OCI-LY3 (cell line): ENCODE measurements around the gene SERPINE1.

ENCODE experiments used
- H2AFZ ChIP-seq: fragments of 200-600, 300-600 bp; shearing (Covaris generic); 2 replicates; pipeline ENCODE4 v1.6.0; 2014; ENCODE audit warnings: antibody characterized with exemption, low read depth, low read length
- H3K27ac ChIP-seq: fragments of 200-600, 300-600 bp; sonication (generic); 2 replicates; pipeline ENCODE4 v1.5.1; 2014; ENCODE audit warnings: mild to moderate bottlenecking, low read length, moderate library complexity, mixed read lengths
- H3K27me3 ChIP-seq: fragments of 200-600, 300-600 bp; sonication (generic); 2 replicates; pipeline ENCODE4 v1.6.1; 2014; ENCODE audit warnings: low read depth, low read length, mixed read lengths
- H3K36me3 ChIP-seq: fragments of 200-600, 300-600 bp; sonication (generic); replicated peaks from 2 replicates; pipeline ENCODE3; 2014; ENCODE audit warnings: low read depth, low read length, mixed read lengths
- H3K4me1 ChIP-seq: fragments of 300-600, 200-600 bp; sonication (generic); 2 replicates; pipeline ENCODE4 v1.6.1; 2014; ENCODE audit warnings: low read length, mixed read lengths
- H3K4me2 ChIP-seq: fragments of 200-600, 300-600 bp; sonication (generic); 2 replicates; pipeline ENCODE4 v1.6.1; 2014; ENCODE audit warnings: low read length, mixed read lengths
- H3K4me3 ChIP-seq: fragments of 300-600, 200-600 bp; sonication (generic); 2 replicates; pipeline ENCODE4 v1.5.1; 2014; ENCODE audit warnings: antibody characterized with exemption, mild to moderate bottlenecking, low read length, moderate library complexity
- H3K79me2 ChIP-seq: fragments of 300-600, 200-600 bp; shearing (Covaris generic); 2 replicates; pipeline ENCODE4 v1.6.1; 2014; ENCODE audit warnings: mild to moderate bottlenecking, low read length, mixed read lengths
- H3K9ac ChIP-seq: fragments of 300-600, 200-600 bp; shearing (Covaris generic); 2 replicates; pipeline ENCODE4 v1.6.0; 2014; ENCODE audit warnings: mild to moderate bottlenecking, low read length, moderate library complexity
- H3K9me3 ChIP-seq: fragments of 200-600, 300-600 bp; shearing (Covaris generic); 2 replicates; pipeline ENCODE4 v1.6.1; 2014; ENCODE audit warnings: low read length, mixed read lengths; ENCODE audit not compliant: insufficient read depth
- H4K20me1 ChIP-seq: fragments of 200-600, 300-600 bp; sonication (generic); 2 replicates; pipeline ENCODE4 v1.6.1; 2016; ENCODE audit warnings: low read length, mixed read lengths; ENCODE audit not compliant: insufficient read depth
- CTCF ChIP-seq: fragments of 200-600, 300-600 bp; sonication (generic); IDR thresholded peaks from 2 replicates; pipeline ENCODE4 v1.5.1; 2014; ENCODE audit warnings: antibody characterized with exemption, low read length, low read depth
- EZH2phosphoT487 ChIP-seq: fragments of 200-600 bp; shearing (Covaris generic); IDR thresholded peaks from 2 replicates; pipeline ENCODE4 v1.6.1; 2018; ENCODE audit warnings: antibody characterized with exemption, mixed run types, low read depth

SERPINE1 gene

GRCh38 chr7:101094791-101095375 lies 32.0 kb upstream of the SERPINE1 start:
- no peak overlapping the region for H2AFZ ChIP-seq
- no peaks in the 10 kb centered on the region for H3K4me1 ChIP-seq
- H3K9me3 ChIP-seq, result no peaks in the 10 kb centered on the region
- H3K9ac ChIP-seq, result no peak overlapping the region
- H3K27ac ChIP-seq, result no peak overlapping the region
- H3K79me2 ChIP-seq, result no peaks in the 10 kb centered on the region
- TF ChIP-seq CTCF, result peak; percentile 44
- no peak for TF ChIP-seq EZH2phosphoT487
- no peak overlapping the region for H3K4me2 ChIP-seq
- no peaks in the 10 kb centered on the region for H3K27me3 ChIP-seq
- H3K4me3 ChIP-seq, result no peak overlapping the region
- H4K20me1 ChIP-seq, result 0 out of 2 replicates have a peak, but pooled peaks cover 4% of the 10 kb centered on the region
- peaks cover 7% of the 10 kb centered on the region for H3K36me3 ChIP-seq

GRCh38 chr7:101096331-101096956 lies 30.5 kb upstream of the SERPINE1 start:
- Histone ChIP-seq H3K36me3 (no peaks in the 10 kb centered on the region), H3K27ac (no peak overlapping the region), H3K27me3 (no peaks in the 10 kb centered on the region), H2AFZ (no peak overlapping the region), H3K4me1 (no peaks in the 10 kb centered on the region), H3K4me2 (no peak overlapping the region), H3K9ac (no peak overlapping the region), H4K20me1 (0 out of 2 replicates have a peak, but pooled peaks cover 4% of the 10 kb centered on the region), H3K4me3 (no peak overlapping the region), H3K9me3 (no peaks in the 10 kb centered on the region), H3K79me2 (no peaks in the 10 kb centered on the region)
- TF ChIP-seq EZH2phosphoT487 (no peak), CTCF (no peak)

GRCh38 chr7:101096957-101097347 lies 30.0 kb upstream of the SERPINE1 start:
- H3K27ac ChIP-seq, result no peak overlapping the region
- H2AFZ ChIP-seq, result no peak overlapping the region
- H3K4me1 ChIP-seq, result no peaks in the 10 kb centered on the region
- no peak overlapping the region for H3K4me2 ChIP-seq
- H3K9me3 ChIP-seq, result no peaks in the 10 kb centered on the region
- H3K4me3 ChIP-seq, result no peak overlapping the region
- no peaks in the 10 kb centered on the region for H3K27me3 ChIP-seq
- 0 out of 2 replicates have a peak, but pooled peaks cover 4% of the 10 kb centered on the region for H4K20me1 ChIP-seq
- no peak overlapping the region for H3K9ac ChIP-seq
- H3K36me3 ChIP-seq, result no peaks in the 10 kb centered on the region
- H3K79me2 ChIP-seq, result no peaks in the 10 kb centered on the region
- TF ChIP-seq EZH2phosphoT487 (no peak), CTCF (no peak)

- Histone ChIP-seq H3K9me3 (no peaks in the 10 kb centered on the region), H3K9ac (no peak overlapping the region), H3K4me1 (no peaks in the 10 kb centered on the region), H3K36me3 (no peaks in the 10 kb centered on the region), H4K20me1 (0 out of 2 replicates have a peak, but pooled peaks cover 4% of the 10 kb centered on the region), H3K79me2 (no peaks in the 10 kb centered on the region), H3K27ac (no peak overlapping the region), H2AFZ (no peak overlapping the region), H3K4me2 (no peak overlapping the region), H3K4me3 (no peak overlapping the region), H3K27me3 (no peaks in the 10 kb centered on the region)
- no peak for TF ChIP-seq EZH2phosphoT487
- no peak for TF ChIP-seq CTCF
Observed at GRCh38 chr7:101097561-101097960, 29.3 kb upstream of the SERPINE1 start.
